T-helper 1 cell treated with Interleukin-12 subunit alpha and Interleukin-12 subunit beta and Interleukin-4 antibody, amounts not matched to agents 30 μg/mL and 1 μg/mL, for 36 hours (primary cell): ENCODE measurements around the gene DYNC1H1.
"Not testable (repeated sequence)": the region's sequence is repeated elsewhere in the genome, so short reads cannot be mapped to it uniquely, and the experiment has no call there.

ENCODE experiments used
- H3K27ac Mint-ChIP-seq: one replicate; pipeline ENCODE4 v1.8.0; 2021; ENCODE audit warnings: mild to moderate bottlenecking, mixed read lengths
- H3K27me3 Mint-ChIP-seq: one replicate; pipeline ENCODE4 v1.8.0; 2021; ENCODE audit warnings: low read depth, mixed read lengths
- H3K36me3 Mint-ChIP-seq: one replicate; pipeline ENCODE4 v1.8.0; 2021; ENCODE audit warnings: low read depth, mixed read lengths
- H3K4me1 Mint-ChIP-seq: one replicate; pipeline ENCODE4 v1.8.0; 2021; ENCODE audit warnings: low read depth, mixed read lengths
- H3K4me3 Mint-ChIP-seq: one replicate; pipeline ENCODE4 v1.8.0; 2021; ENCODE audit warnings: mild to moderate bottlenecking, moderate library complexity, mixed read lengths
- H3K9me3 Mint-ChIP-seq: one replicate; pipeline ENCODE4 v1.8.0; 2021; ENCODE audit warnings: mixed read lengths

The DYNC1H1 gene

DNA sequence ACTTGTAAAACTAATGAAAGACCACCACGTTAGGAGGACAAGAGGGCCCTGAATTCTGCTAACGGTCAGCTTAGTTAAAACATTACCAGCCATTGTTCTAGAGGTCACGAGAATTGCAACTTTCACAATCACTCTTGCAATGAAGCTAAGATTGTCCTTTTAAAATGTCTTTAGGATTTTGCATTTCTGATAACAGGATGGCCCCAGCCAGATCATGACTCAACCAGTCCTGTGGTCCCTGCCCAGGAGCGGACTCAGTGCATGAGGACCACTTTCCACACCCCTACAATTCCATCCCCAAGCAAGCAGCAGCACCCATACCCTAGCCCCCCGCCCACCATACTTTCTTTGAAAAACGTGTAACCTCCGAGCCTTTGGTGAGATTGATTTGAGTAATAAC lies 93.8 kb downstream of the DYNC1H1 start:
- Mint-ChIP-seq H3K4me3 (no peak overlapping the region), H3K4me1 (peaks cover 2% of the 10 kb centered on the region), H3K27me3 (no peaks in the 10 kb centered on the region), H3K9me3 (no peaks in the 10 kb centered on the region), H3K36me3 (peaks cover 13% of the 10 kb centered on the region), H3K27ac (no peak overlapping the region)

- no peaks in the 10 kb centered on the region for H3K9me3 Mint-ChIP-seq
- H3K36me3 Mint-ChIP-seq, result peaks cover 13% of the 10 kb centered on the region
- H3K27me3 Mint-ChIP-seq, result no peaks in the 10 kb centered on the region
- H3K4me3 Mint-ChIP-seq, result no peak overlapping the region
- H3K4me1 Mint-ChIP-seq, result peaks cover 2% of the 10 kb centered on the region
- H3K27ac Mint-ChIP-seq, result no peak overlapping the region
These were observed 94.6 kb downstream of the DYNC1H1 start for GRCh38 chr14:102058961-102059360.

- no peaks in the 10 kb centered on the region for H3K36me3 Mint-ChIP-seq
- H3K27me3 Mint-ChIP-seq, result no peaks in the 10 kb centered on the region
- H3K9me3 Mint-ChIP-seq, result no peaks in the 10 kb centered on the region
- no peak overlapping the region for H3K27ac Mint-ChIP-seq
- H3K4me1 Mint-ChIP-seq, result peaks cover 4% of the 10 kb centered on the region
- H3K4me3 Mint-ChIP-seq, result no peak overlapping the region
These were observed 98.9 kb downstream of the DYNC1H1 start for GRCh38 chr14:102063109-102063807.

- H3K36me3 Mint-ChIP-seq, result no peaks in the 10 kb centered on the region
- H3K27me3 Mint-ChIP-seq, result no peaks in the 10 kb centered on the region
- H3K4me3 Mint-ChIP-seq, result no peak overlapping the region
- no peak overlapping the region for H3K27ac Mint-ChIP-seq
- H3K4me1 Mint-ChIP-seq, result peaks cover 3% of the 10 kb centered on the region
- no peaks in the 10 kb centered on the region for H3K9me3 Mint-ChIP-seq
These were observed 99.5 kb downstream of the DYNC1H1 start for GRCh38 chr14:102063808-102064429.

- H3K27ac Mint-ChIP-seq, H3K9me3 Mint-ChIP-seq, H3K4me3 Mint-ChIP-seq, H3K4me1 Mint-ChIP-seq, H3K36me3 Mint-ChIP-seq, H3K27me3 Mint-ChIP-seq: not testable (repeated sequence)
These were observed 100.2 kb downstream of the DYNC1H1 start for GRCh38 chr14:102064590-102064989.

DNA sequence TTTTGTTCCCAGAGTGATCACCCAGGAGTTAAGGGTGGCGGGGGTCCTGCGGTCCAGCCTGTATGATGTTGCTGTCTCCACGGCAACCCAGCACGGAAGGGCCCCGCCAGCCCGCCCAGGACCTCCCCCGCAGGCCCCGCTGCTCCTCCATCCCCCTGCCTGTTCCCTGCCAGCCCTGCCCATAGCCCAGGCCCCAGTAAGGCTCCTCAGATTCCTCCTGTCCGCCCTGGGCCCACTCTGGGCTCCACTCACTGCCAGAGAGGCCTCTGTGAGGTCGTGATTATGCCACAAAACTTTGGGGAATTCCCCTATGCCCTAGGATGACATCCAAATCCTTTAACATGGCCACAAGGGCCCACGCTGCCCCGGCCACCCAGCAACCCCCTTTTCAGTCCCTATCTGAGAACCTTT lies 101.7 kb downstream of the DYNC1H1 start:
- Mint-ChIP-seq H3K4me1 (peaks cover 3% of the 10 kb centered on the region), H3K4me3 (no peak overlapping the region), H3K27me3 (no peaks in the 10 kb centered on the region), H3K36me3 (no peaks in the 10 kb centered on the region), H3K27ac (no peak overlapping the region), H3K9me3 (no peaks in the 10 kb centered on the region)

DNA sequence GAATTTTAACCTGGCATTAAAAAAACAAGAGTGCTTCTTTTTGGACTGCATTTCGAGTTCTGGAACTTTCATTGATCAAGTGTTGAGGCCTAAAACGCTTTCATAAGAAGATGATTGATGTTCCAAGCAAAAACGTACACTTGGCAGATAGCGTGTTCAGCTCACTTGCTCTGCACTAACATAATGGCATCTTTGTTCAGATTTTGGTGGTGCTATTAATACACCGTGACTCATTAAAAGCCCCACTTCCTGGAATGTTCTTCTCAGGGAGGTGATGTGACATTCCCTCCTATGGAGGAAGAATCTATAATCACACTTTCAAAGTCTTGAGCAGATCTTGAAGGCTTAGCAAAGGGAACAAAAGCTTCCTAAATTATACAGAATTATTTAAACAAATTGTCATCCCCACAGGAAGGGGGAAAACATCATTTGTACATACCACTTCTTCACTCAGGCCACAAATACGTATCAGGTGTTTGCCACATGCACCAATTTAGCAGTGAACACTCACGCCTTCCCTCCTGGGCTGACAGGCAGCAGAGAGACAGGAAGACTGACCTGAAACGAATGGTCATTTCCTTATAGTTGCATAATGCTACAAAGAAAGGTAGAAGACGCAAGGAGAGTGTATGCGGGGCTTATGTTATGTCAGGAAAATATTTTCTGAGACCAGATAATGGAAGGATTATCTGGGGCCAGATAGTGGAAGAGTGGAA lies 107.1 kb downstream of the DYNC1H1 start:
- Mint-ChIP-seq H3K4me1 (peaks cover under 1% of the 10 kb centered on the region), H3K4me3 (no peak overlapping the region), H3K27me3 (no peaks in the 10 kb centered on the region), H3K9me3 (no peaks in the 10 kb centered on the region), H3K27ac (no peak overlapping the region), H3K36me3 (peaks cover 2% of the 10 kb centered on the region)

DNA sequence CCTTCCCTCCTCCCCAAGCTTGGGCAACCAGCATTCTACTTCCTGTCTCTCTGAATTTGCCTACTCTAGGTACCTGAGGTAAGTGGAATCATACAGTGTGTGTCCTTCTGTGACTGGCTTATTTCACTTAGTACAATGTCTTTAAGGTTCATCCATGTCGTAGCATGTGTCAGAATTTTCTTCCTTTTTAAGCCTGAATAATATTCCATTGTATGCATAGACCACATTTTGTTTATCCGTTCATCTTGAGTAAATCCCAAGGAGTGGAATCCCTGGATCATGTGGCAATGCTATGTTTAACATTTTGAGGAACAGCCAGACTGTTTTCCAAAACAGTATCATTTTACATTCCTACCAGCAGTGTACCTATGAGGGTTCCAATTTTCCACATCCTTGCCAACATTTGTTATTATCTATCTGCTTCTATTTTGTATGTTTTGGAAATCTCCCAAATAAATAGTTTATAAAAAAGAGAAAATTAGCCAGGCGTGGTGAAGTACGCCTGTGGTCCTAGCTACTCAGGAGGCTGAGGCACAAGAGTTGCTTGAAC lies 110.1 kb downstream of the DYNC1H1 start:
- no peaks in the 10 kb centered on the region for H3K9me3 Mint-ChIP-seq
- H3K36me3 Mint-ChIP-seq, result peaks cover 19% of the 10 kb centered on the region
- peaks cover 1% of the 10 kb centered on the region for H3K4me1 Mint-ChIP-seq
- no peak overlapping the region for H3K27ac Mint-ChIP-seq
- no peak overlapping the region for H3K4me3 Mint-ChIP-seq
- H3K27me3 Mint-ChIP-seq, result no peaks in the 10 kb centered on the region

- Mint-ChIP-seq H3K27me3 (no peaks in the 10 kb centered on the region), H3K36me3 (peaks cover 24% of the 10 kb centered on the region), H3K27ac (no peak overlapping the region), H3K4me3 (no peak overlapping the region), H3K4me1 (peaks cover 1% of the 10 kb centered on the region), H3K9me3 (no peaks in the 10 kb centered on the region)
These were observed 110.8 kb downstream of the DYNC1H1 start for GRCh38 chr14:102075155-102075554.

DNA sequence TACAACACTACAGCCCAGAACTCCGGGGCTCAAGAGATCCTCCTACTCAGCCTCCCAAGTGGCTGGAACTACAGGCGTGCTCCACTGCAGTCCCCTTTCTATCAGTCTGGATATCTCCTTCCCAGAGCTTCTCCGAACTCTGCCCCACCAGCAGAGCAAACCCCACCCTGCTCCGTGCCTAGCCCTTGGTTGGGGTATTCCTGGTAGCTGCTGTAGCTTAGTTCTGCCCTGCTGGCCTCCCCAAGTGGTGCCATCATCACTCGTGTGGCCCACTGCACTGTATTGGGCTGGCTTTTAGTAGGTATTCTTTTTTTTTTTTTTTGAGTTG lies 113.0 kb downstream of the DYNC1H1 start:
- no peaks in the 10 kb centered on the region for H3K9me3 Mint-ChIP-seq
- no peaks in the 10 kb centered on the region for H3K27me3 Mint-ChIP-seq
- peaks cover 46% of the 10 kb centered on the region for H3K36me3 Mint-ChIP-seq
- H3K27ac Mint-ChIP-seq, result no peak overlapping the region
- peaks cover 17% of the 10 kb centered on the region for H3K4me1 Mint-ChIP-seq
- H3K4me3 Mint-ChIP-seq, result no peak overlapping the region

- not testable (repeated sequence) for H3K9me3 Mint-ChIP-seq, H3K4me3 Mint-ChIP-seq, H3K27me3 Mint-ChIP-seq, H3K27ac Mint-ChIP-seq
- Mint-ChIP-seq H3K4me1 (peaks cover 23% of the 10 kb centered on the region), H3K36me3 (peaks cover 56% of the 10 kb centered on the region)
These were observed 114.0 kb downstream of the DYNC1H1 start for GRCh38 chr14:102078361-102078791.

DNA sequence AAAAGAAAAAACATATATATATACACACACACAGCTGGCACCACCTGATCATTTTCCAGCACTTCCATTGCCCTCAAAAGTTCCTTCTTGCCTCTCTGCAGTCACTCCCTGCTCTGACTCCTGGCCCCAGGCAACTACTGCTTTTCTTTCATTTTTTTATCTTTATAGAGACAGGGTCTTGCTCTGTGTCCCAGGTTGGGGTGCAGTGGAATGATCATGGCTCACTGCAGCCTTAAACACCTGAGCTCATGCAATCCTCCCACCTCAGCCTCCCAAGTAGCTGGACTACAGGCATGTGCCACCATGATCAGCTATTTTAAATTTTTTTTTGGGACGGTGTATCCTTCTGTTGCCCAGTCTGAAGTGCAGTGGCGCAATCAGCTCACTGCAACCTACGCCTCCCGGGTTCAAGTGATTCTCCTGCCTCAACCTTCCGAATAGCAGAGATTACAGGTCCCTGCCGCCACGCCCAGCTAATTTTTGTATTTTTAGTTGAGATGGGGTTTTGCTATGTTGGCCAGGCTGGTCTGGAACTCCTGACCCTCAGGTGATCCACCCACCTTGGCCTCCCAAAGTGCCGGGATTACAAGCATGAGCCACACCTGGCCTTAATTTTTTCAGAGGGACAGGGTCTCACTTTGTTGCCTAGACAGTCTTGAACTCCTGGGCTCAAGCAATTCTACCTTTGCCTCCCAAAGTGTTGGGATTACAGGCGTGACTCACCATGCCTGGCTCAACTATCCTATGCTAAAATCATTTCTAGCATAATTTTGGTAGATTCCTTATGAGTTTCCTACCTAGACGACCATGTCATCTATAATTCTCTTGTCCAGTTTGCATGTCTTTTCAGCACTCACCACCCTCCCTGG lies 114.7 kb downstream of the DYNC1H1 start:
- Mint-ChIP-seq H3K4me3 (no peak overlapping the region), H3K27me3 (no peaks in the 10 kb centered on the region), H3K9me3 (no peaks in the 10 kb centered on the region), H3K4me1 (peaks cover 29% of the 10 kb centered on the region), H3K27ac (peak overlapping the region; percentile 65), H3K36me3 (peaks cover 62% of the 10 kb centered on the region)

GRCh38 chr14:102079700-102079979 lies 115.3 kb downstream of the DYNC1H1 start:
- no peaks in the 10 kb centered on the region for H3K27me3 Mint-ChIP-seq
- peaks cover 65% of the 10 kb centered on the region for H3K36me3 Mint-ChIP-seq
- H3K9me3 Mint-ChIP-seq, result no peaks in the 10 kb centered on the region
- no peak overlapping the region for H3K4me3 Mint-ChIP-seq
- peaks cover 30% of the 10 kb centered on the region for H3K4me1 Mint-ChIP-seq
- H3K27ac Mint-ChIP-seq, result no peak overlapping the region
